Measurements from ENCODE around the gene CLDN10. TPM values are rescaled to one million over a fixed set of nuclear protein-coding genes. Genes with fewer than 3 reads are reported as not detected.

CLDN10 gene
- total and polyA plus RNA-seq, 2 donors (not counting 3 experiments of a cell fraction or from before 2014, with no cell fraction given) = 0.49 to 0.69 TPM

GRCh38 chr13:95541308-95541707, 11.2 kb upstream of the CLDN10 start:
- FAIRE-seq (peak; percentile 38), DNase-seq (ENCODE audit: low read depth, low spot score) (peak; percentile 64)
- no peaks in the 10 kb centered on the region for H3K9me3 ChIP-seq (replicated peaks; ENCODE audit: control insufficient read depth, insufficient read depth, low read length)
- no peaks in the 10 kb centered on the region for H3K9me1 ChIP-seq (replicated peaks; ENCODE audit: control insufficient read depth, extremely low read depth, insufficient read depth, low read length)
- TF ChIP-seq, protein P1, sequence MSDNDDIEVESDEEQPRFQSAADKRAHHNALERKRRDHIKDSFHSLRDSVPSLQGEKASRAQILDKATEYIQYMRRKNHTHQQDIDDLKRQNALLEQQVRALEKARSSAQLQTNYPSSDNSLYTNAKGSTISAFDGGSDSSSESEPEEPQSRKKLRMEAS (IDR thresholded peaks at IDR 0.05; ENCODE audit: insufficient read depth, insufficient read length) = no peak
- TF ChIP-seq GATA2 (IDR thresholded peaks at IDR 0.05; ENCODE audit: insufficient read depth, insufficient read length, low read depth, low read length) = no peak
- TF ChIP-seq CTCF (IDR thresholded peaks at IDR 0.05; ENCODE audit: extremely low read depth in 1 of 2, insufficient read depth in 1 of 2, low read depth in 1 of 2, low read length in 2 of 2) = no peak
- no peak for TF ChIP-seq JUN (IDR thresholded peaks at IDR 0.05; ENCODE audit: borderline replicate concordance, insufficient read depth, insufficient read length, low read depth)
- no peak for TF ChIP-seq EZH2 (IDR thresholded peaks at IDR 0.05; ENCODE audit: borderline replicate concordance, low read depth, low read length, severe bottlenecking)
- TF ChIP-seq POLR2AphosphoS5 (IDR thresholded peaks at IDR 0.05; ENCODE audit: insufficient read depth, low read depth, low read length) = no peak
- no peak for TF ChIP-seq POLR2A (IDR thresholded peaks at IDR 0.05; ENCODE audit: low read depth, low read length)
- no peak for TF ChIP-seq FOS (IDR thresholded peaks at IDR 0.05; ENCODE audit: borderline replicate concordance, insufficient read depth, low read length)
- TF ChIP-seq MYC (IDR thresholded peaks at IDR 0.05; ENCODE audit: low read depth, low read length) = no peak
- BruUV-seq (replicated peaks) = no TSS peak
- ChIA-PET CTCF (interaction anchor here (1.0 to 1.4 kb wide), 3 partner anchors 9 to 48 kb away, joined by 3 to 4 read pairs (median 4); no protein-coding TSS in a partner anchor), POLR2A (no interaction called here)
- intact Hi-C loops (cut with micrococcal nuclease) (no loop called here), dilution Hi-C loops (cut with MboI; ENCODE audit: extremely low pct_ligation_motif_present, low sequenced_read_pairs) (no loop called here)
- H3K4me1 ChIP-seq (ENCODE audit: control insufficient read depth, extremely low read depth, insufficient read depth, low read length) = peaks cover 8% of the 10 kb centered on the region
- H3K79me2 ChIP-seq (ENCODE audit: control insufficient read depth, insufficient read depth, low read length) = no peaks in the 10 kb centered on the region
- no peaks in the 10 kb centered on the region for H3K27me3 ChIP-seq (ENCODE audit: control insufficient read depth in 2 of 2, insufficient read depth in 2 of 2, low read length in 2 of 2)
- H3K27ac ChIP-seq (ENCODE audit: insufficient read depth, low read depth, low read length) = no peak overlapping the region
- H3K9ac ChIP-seq (replicated peaks; ENCODE audit: extremely low read depth, insufficient read depth, low read length) = no peak overlapping the region
- H2AFZ ChIP-seq (ENCODE audit: low read depth, low read length) = peak overlapping the region; percentile 27
- no peak overlapping the region for H3K4me2 ChIP-seq (ENCODE audit: insufficient read depth, low read length)
- H4K20me1 ChIP-seq (replicated peaks; ENCODE audit: control insufficient read depth, extremely low read depth, insufficient read depth, low read length) = no peaks in the 10 kb centered on the region
- no peaks in the 10 kb centered on the region for H3K36me3 ChIP-seq (ENCODE audit: control insufficient read depth in 2 of 2, extremely low read depth in 1 of 2, insufficient read depth in 2 of 2, low read length in 2 of 2)
- no peak overlapping the region for H3K4me3 ChIP-seq (replicated peaks in 1 of 3; ENCODE audit: insufficient read depth in 1 of 3, low read depth in 1 of 3, low read length in 3 of 3)

Measured in endothelial cell of umbilical vein (primary cell).